SH-SY5Y (cell line): ENCODE data around the gene TMEM135.

Source experiments
- GATA2 ChIP-seq: IDR thresholded peaks from 2 replicates; pipeline ENCODE4 v1.6.1; 2011; ENCODE audit warnings: mild to moderate bottlenecking, low read depth, low read length
- GATA3 ChIP-seq: IDR thresholded peaks from 2 replicates; pipeline ENCODE4 v1.6.1; 2011; ENCODE audit warnings: low read depth, mild to moderate bottlenecking, low read length, moderate library complexity

DNA sequence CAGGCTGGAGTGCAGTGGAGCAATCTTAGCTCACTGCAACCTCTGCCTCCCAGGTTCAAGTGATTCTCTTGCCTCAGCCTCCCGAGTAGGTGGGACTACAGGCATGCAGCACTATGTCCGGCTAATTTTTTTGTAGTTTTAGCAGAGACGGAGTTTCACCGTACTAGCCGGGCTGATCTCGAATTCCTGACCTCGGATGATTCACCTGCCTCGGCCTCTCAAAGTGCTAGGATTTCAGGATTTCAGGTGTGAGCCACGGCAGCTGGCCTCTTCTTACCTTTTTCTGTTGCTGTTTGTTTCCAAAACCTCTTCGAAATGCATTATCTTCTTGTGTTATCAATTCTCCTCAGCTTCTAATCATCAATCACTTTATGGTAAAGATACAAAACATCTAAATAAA is 22.1 kb upstream of the TMEM135 start:
- TF ChIP-seq GATA2 (no peak), GATA3 (no peak)
